H1 (cell line): ENCODE measurements around the gene CHP2. TPM values are rescaled to one million over a fixed set of nuclear protein-coding genes. Genes with fewer than 3 reads are reported as not detected.

Source experiments
- CTCF ChIA-PET: fragments of 300-600 bp; sonication (Branson Sonifier 250); formaldehyde crosslinking; loops from one replicate; lab custom pipeline; 2021; ENCODE audit not compliant: partially characterized antibody; lab: Charles Lee
- POLR2A ChIA-PET: fragments of 300-600 bp; sonication (Branson Sonifier 250); formaldehyde crosslinking; loops from one replicate; lab custom pipeline; 2021; ENCODE audit warnings: inconsistent platforms; ENCODE audit not compliant: partially characterized antibody; lab: Charles Lee
- DNase-seq, 2 experiments: peaks; one replicate each; pipeline versions ENCODE4 v3.0.0 to v3.0.0-alpha.2; 2010 to 2022; ENCODE audit warnings: low spot score in 2 of 2, low read depth in 1 of 2, mixed read lengths in 1 of 2
- FAIRE-seq: peaks from 2 replicates; lab custom pipeline; 2011; peaks lifted over from hg19 to GRCh38; lab: Jason Lieb, UNC
- H2AFZ ChIP-seq: 2 replicates; pipeline ENCODE4 v1.8.1; 2012; ENCODE audit warnings: low read length, inconsistent platforms
- H2AK5ac ChIP-seq: 2 replicates; pipeline ENCODE4 v1.6.1; 2013; ENCODE audit warnings: low read depth, low read length
- H2BK120ac ChIP-seq: replicated peaks from 2 replicates; pipeline ENCODE3; 2013; ENCODE audit warnings: low read depth, low read length, inconsistent platforms
- H2BK12ac ChIP-seq: 2 replicates; pipeline ENCODE4 v1.6.1; 2013; ENCODE audit warnings: low read depth, low read length
- H2BK15ac ChIP-seq: 2 replicates; pipeline ENCODE4 v1.6.1; 2013; ENCODE audit warnings: low read length
- H2BK20ac ChIP-seq: 2 replicates; pipeline ENCODE4 v1.6.1; 2013; ENCODE audit warnings: low read length
- H2BK5ac ChIP-seq: 2 replicates; pipeline ENCODE4 v1.6.1; 2013; ENCODE audit warnings: low read depth, low read length
- H3K14ac ChIP-seq: 2 replicates; pipeline ENCODE4 v1.6.1; 2013; ENCODE audit warnings: inconsistent platforms; ENCODE audit not compliant: insufficient read length
- H3K18ac ChIP-seq: 2 replicates; pipeline ENCODE4 v1.6.1; 2013; ENCODE audit warnings: low read length; ENCODE audit errors: extremely low read depth
- H3K23ac ChIP-seq: 2 replicates; pipeline ENCODE4 v1.6.1; 2013; ENCODE audit warnings: inconsistent platforms; ENCODE audit not compliant: insufficient read length
- H3K23me2 ChIP-seq: 2 replicates; pipeline ENCODE4 v1.6.1; 2013; ENCODE audit warnings: low read depth, low read length
- H3K27ac ChIP-seq: 2 replicates; pipeline ENCODE4 v1.6.1; 2011; ENCODE audit warnings: low read depth, low read length, inconsistent platforms
- H3K27me3 ChIP-seq, 4 experiments: replicated peaks in 1 of 4; 1 replicate in 1 of 4; 2 replicates in 3 of 4; pipeline versions ENCODE4 v1.6.1 to v1.8.1; 2011 to 2013; ENCODE audit warnings: low read length in 3 of 4, mild to moderate bottlenecking in 3 of 4, inconsistent platforms in 2 of 4, mixed read lengths in 2 of 4, moderate library complexity in 1 of 4; ENCODE audit not compliant: control insufficient read depth in 3 of 4, insufficient read depth in 3 of 4; ENCODE audit errors: extremely low read depth in 1 of 4
- H3K36me3 ChIP-seq, 4 experiments: 2 replicates each; pipeline versions ENCODE4 v1.6.1 to v1.8.1; 2011 to 2013; ENCODE audit warnings: mild to moderate bottlenecking in 4 of 4, low read length in 3 of 4, moderate library complexity in 2 of 4, control low read depth in 1 of 4, inconsistent platforms in 1 of 4; ENCODE audit not compliant: insufficient read depth in 4 of 4, control insufficient read depth in 2 of 4
- H3K4ac ChIP-seq: replicated peaks from 2 replicates; pipeline ENCODE3; 2013; ENCODE audit warnings: low read length, low read depth, mixed read lengths, inconsistent platforms; ENCODE audit not compliant: insufficient read length
- H3K4me1 ChIP-seq, 4 experiments: replicated peaks in 1 of 4; 1 replicate in 1 of 4; 2 replicates in 3 of 4; pipeline versions ENCODE4 v1.6.1 to v1.8.1; 2011 to 2013; ENCODE audit warnings: low read length in 3 of 4, inconsistent platforms in 2 of 4, mixed read lengths in 1 of 4; ENCODE audit not compliant: insufficient read depth in 4 of 4, control insufficient read depth in 3 of 4
- H3K4me2 ChIP-seq, 2 experiments: 2 replicates each; pipeline versions ENCODE4 v1.6.1 to v1.8.1; 2011 to 2013; ENCODE audit warnings: low read depth in 2 of 2, low read length in 2 of 2, control low read depth in 1 of 2, inconsistent platforms in 1 of 2, mild to moderate bottlenecking in 1 of 2; ENCODE audit not compliant: insufficient read depth in 1 of 2
- H3K4me3 ChIP-seq, 4 experiments: fragments of 200-600, 300-600 bp in 1 of 4; sonication (generic), shearing (Covaris generic), sonication (Bioruptor Twin) in 1 of 4; 2 replicates each; pipeline versions ENCODE4 v1.5.1 to v1.8.1; 2011 to 2016; ENCODE audit warnings: low read length in 4 of 4, low read depth in 3 of 4, control low read depth in 2 of 4, inconsistent platforms in 2 of 4, mild to moderate bottlenecking in 2 of 4, mixed read lengths in 1 of 4, moderate library complexity in 1 of 4; ENCODE audit not compliant: insufficient read depth in 2 of 4; ENCODE audit errors: extremely low read depth in 1 of 4
- H3K56ac ChIP-seq: replicated peaks from 2 replicates; pipeline ENCODE3; 2013; ENCODE audit warnings: low read depth, mild to moderate bottlenecking, mixed read lengths, low read length, inconsistent platforms; ENCODE audit not compliant: insufficient read length
- H3K79me1 ChIP-seq: 2 replicates; pipeline ENCODE4 v1.6.1; 2013; ENCODE audit warnings: low read depth, low read length, control low read depth
- H3K79me2 ChIP-seq, 2 experiments: 2 replicates each; pipeline versions ENCODE4 v1.6.1 to v1.8.1; 2012 to 2013; ENCODE audit warnings: low read length in 2 of 2, mild to moderate bottlenecking in 2 of 2, inconsistent platforms in 1 of 2; ENCODE audit not compliant: insufficient read depth in 2 of 2, control insufficient read depth in 1 of 2
- H3K9ac ChIP-seq, 4 experiments: replicated peaks in 1 of 4; 1 replicate in 1 of 4; 2 replicates in 3 of 4; pipeline versions ENCODE4 v1.6.1 to v1.8.1; 2011 to 2013; ENCODE audit warnings: low read depth in 3 of 4, low read length in 3 of 4, control low read depth in 2 of 4, mild to moderate bottlenecking in 2 of 4, moderate library complexity in 2 of 4, inconsistent platforms in 1 of 4; ENCODE audit errors: extremely low read depth in 1 of 4
- H3K9me3 ChIP-seq, 2 experiments: 2 replicates each; pipeline versions ENCODE4 v1.6.1 to v1.8.1; 2012 to 2013; ENCODE audit warnings: mild to moderate bottlenecking in 2 of 2, moderate library complexity in 2 of 2, control low read depth in 1 of 2, inconsistent platforms in 1 of 2, low read depth in 1 of 2, low read length in 1 of 2, mixed read lengths in 1 of 2; ENCODE audit not compliant: insufficient read depth in 2 of 2
- H4K20me1 ChIP-seq, 2 experiments: replicated peaks in 1 of 2; 2 replicates each; pipeline versions ENCODE3 to v1.8.1; 2011 to 2013; ENCODE audit warnings: inconsistent platforms in 2 of 2, low read length in 2 of 2, mild to moderate bottlenecking in 1 of 2; ENCODE audit not compliant: insufficient read depth in 2 of 2, control insufficient read depth in 1 of 2
- H4K5ac ChIP-seq: 2 replicates; pipeline ENCODE4 v1.6.1; 2013; ENCODE audit warnings: low read length, low read depth, mixed read lengths, inconsistent platforms; ENCODE audit not compliant: insufficient read length
- H4K8ac ChIP-seq: 2 replicates; pipeline ENCODE4 v1.8.0; 2013; ENCODE audit warnings: mild to moderate bottlenecking, moderate library complexity, low read length, inconsistent platforms; ENCODE audit not compliant: insufficient read depth; ENCODE audit errors: extremely low read depth
- H4K91ac ChIP-seq: replicated peaks from 2 replicates; pipeline ENCODE3; 2013; ENCODE audit warnings: low read length, mixed read lengths, inconsistent platforms; ENCODE audit not compliant: insufficient read length
- CHD2 ChIP-seq: IDR thresholded peaks from 2 replicates; pipeline ENCODE4 v1.6.1; 2012; ENCODE audit warnings: low read length, improper control_type of control experiment
- CTBP2 ChIP-seq: IDR thresholded peaks from 2 replicates; pipeline ENCODE4 v1.7.0; 2011; ENCODE audit warnings: borderline replicate concordance, mild to moderate bottlenecking, moderate library complexity, mixed read lengths, low read length; ENCODE audit not compliant: insufficient read depth, insufficient read length
- WGBS, 2 experiments: shearing (Covaris generic) in 1 of 2; methylation state at CpG; one replicate each; pipeline versions ENCODE4 v1.1.6 to v1.1.7; 2013 to 2015; ENCODE audit warnings: low lambda C conversion rate in 2 of 2, mixed read lengths in 2 of 2, inconsistent platforms in 1 of 2, low coverage in 1 of 2, missing lambda C conversion rate in 1 of 2; ENCODE audit not compliant: insufficient replicate concordance in 2 of 2, insufficient coverage in 1 of 2, insufficient read length in 1 of 2; ENCODE audit errors: extremely low coverage in 1 of 2, missing lambda C conversion rate in 1 of 2; 5-methylcytosine and 5-hydroxymethylcytosine counted together
- polyA plus RNA-seq, 7 experiments: library from polyadenylated mRNA; depleted of rRNA in 3 of 7; stranded (reverse) in 5 of 7; unstranded in 2 of 7; fragments of >200 nt in 5 of 7; fragments of 200-250 nt in 2 of 7; gene quantifications; 1 replicate in 5 of 7; 2 replicates in 1 of 7; 4 replicates in 1 of 7; pipeline versions ENCODE4 v1.2.1 to v1.2.3, GENCODE V29; 2011 to 2013; ENCODE audit warnings: missing spikeins in 2 of 7, mixed read lengths in 2 of 7
- total RNA-seq: library from RNA; stranded (reverse); fragmentation: NEBNext Ultra II Directional; extraction: Animal tissue kit (Norgen Biotek cat#: 25700); gene quantifications from 2 replicates; pipeline ENCODE4 v1.2.1, GENCODE V29; 2021

The CHP2 gene
- total and polyA plus RNA-seq, 2 of the 8 experiments (the other 6 are each of a cell fraction or from before 2014, with no cell fraction given) = 1.3 to 1.6 TPM

GRCh38 chr16:23755484-23755809, 621 bp downstream of the CHP2 start:
- no peak overlapping the region for H3K56ac ChIP-seq
- H3K27me3 ChIP-seq = peaks cover 6 to 24% (median 23%) of the 10 kb centered on the region in 4 experiments; a peak in 6 of 7 replicates
- H2BK20ac ChIP-seq = no peak overlapping the region
- no peak overlapping the region for H2BK15ac ChIP-seq
- H3K27ac ChIP-seq = no peak overlapping the region
- H3K23ac ChIP-seq = no peak overlapping the region
- H3K36me3 ChIP-seq = no peaks in the 10 kb centered on the region
- POLR2A ChIA-PET = interaction anchor here (0.7 kb wide), 1 partner anchor 69 kb away, joined by 3 read pairs; no protein-coding TSS in a partner anchor
- FAIRE-seq (no peak), DNase-seq (no peak)
- H3K14ac ChIP-seq = no peak overlapping the region
- peak overlapping the region; percentile 11; the same call in 1 of the 2 replicates for H4K8ac ChIP-seq
- peaks cover 4 to 5% of the 10 kb centered on the region in 2 experiments; a peak in 1 of 4 replicates for H3K9me3 ChIP-seq
- TF ChIP-seq CTBP2 (no peak), CHD2 (no peak)
- no peak overlapping the region for H3K4ac ChIP-seq
- H3K79me1 ChIP-seq = no peaks in the 10 kb centered on the region
- no peak overlapping the region for H2BK12ac ChIP-seq
- no peak overlapping the region for H2BK5ac ChIP-seq
- H2BK120ac ChIP-seq = no peak overlapping the region
- no peak overlapping the region for H2AK5ac ChIP-seq
- H3K23me2 ChIP-seq = peaks cover 14% of the 10 kb centered on the region; the same call in 1 of the 2 replicates
- no peak overlapping the region for H4K5ac ChIP-seq
- H3K18ac ChIP-seq = no peak overlapping the region; the same call in 1 of the 2 replicates
- no peaks in the 10 kb centered on the region for H4K20me1 ChIP-seq
- no peaks in the 10 kb centered on the region for H3K79me2 ChIP-seq
- CTCF ChIA-PET = interaction anchor here (0.6 to 2.7 kb wide), 8 partner anchors 10 to 973 kb away, joined by 3 to 9 read pairs (median 4); no protein-coding TSS in a partner anchor
- peaks cover 0 to 4% (median 2%) of the 10 kb centered on the region in 4 experiments; a peak in 4 of 7 replicates for H3K4me1 ChIP-seq
- peak overlapping the region; percentile 89 for H3K4me2 ChIP-seq
- peak overlapping the region in 2 of 4 experiments; percentile 67; a peak in 5 of 8 replicates for H3K4me3 ChIP-seq
- no peak overlapping the region for H2AFZ ChIP-seq
- no peak overlapping the region for H3K9ac ChIP-seq
- WGBS, 2 experiments = 79% methylated on average over 12 of the region's 15 CpGs; no CpG with 5 or more reads in 1 of the 2 experiments
- no peak overlapping the region for H4K91ac ChIP-seq
